ENCODE results near the gene KCNJ4.

DNA sequence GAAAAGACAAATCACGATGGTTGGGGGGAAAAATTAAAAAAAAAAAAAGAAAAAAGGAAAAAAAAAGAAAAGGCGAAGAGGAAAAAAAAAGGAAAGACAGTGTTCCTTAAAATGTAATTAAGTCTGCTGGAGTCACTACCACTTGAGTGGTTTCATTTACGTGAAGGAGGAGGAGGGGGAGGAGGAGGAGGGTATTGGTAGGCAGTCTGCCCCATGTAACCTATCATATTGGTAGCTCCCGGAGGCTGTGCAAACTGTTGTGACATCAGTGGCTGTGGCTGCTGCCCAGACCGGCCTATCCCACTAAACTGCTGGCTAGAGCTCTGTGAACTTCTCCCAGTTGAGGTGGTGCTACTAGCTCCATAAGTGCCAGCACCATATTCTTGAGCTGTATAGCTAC, 30.8 kb upstream of the KCNJ4 start:
- TF ChIP-seq POLR2A (IDR thresholded peaks at IDR 0.05), result no peak
- TF ChIP-seq, protein P1, sequence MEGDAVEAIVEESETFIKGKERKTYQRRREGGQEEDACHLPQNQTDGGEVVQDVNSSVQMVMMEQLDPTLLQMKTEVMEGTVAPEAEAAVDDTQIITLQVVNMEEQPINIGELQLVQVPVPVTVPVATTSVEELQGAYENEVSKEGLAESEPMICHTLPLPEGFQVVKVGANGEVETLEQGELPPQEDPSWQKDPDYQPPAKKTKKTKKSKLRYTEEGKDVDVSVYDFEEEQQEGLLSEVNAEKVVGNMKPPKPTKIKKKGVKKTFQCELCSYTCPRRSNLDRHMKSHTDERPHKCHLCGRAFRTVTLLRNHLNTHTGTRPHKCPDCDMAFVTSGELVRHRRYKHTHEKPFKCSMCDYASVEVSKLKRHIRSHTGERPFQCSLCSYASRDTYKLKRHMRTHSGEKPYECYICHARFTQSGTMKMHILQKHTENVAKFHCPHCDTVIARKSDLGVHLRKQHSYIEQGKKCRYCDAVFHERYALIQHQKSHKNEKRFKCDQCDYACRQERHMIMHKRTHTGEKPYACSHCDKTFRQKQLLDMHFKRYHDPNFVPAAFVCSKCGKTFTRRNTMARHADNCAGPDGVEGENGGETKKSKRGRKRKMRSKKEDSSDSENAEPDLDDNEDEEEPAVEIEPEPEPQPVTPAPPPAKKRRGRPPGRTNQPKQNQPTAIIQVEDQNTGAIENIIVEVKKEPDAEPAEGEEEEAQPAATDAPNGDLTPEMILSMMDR (IDR thresholded peaks at IDR 0.05), result no peak
- TF ChIP-seq POLR2AphosphoS5 (IDR thresholded peaks at IDR 0.05), result no peak
- TF ChIP-seq EP300 (IDR thresholded peaks at IDR 0.05; ENCODE audit: low read depth), result no peak
